Activated CD8-positive, alpha-beta memory T cell treated with anti-CD3 and anti-CD28 coated beads for 1 hour (primary cell): ENCODE measurements around the gene COL4A5.
"Not testable (repeated sequence)": the region's sequence is repeated elsewhere in the genome, so short reads cannot be mapped to it uniquely, and the experiment has no call there.

Experiments used
- DNase-seq, 2 donors: peaks; one replicate each; pipeline ENCODE4 v3.0.0-alpha.2; 2020; ENCODE audit warnings: low read depth in 1 of 2; ENCODE audit errors: extremely low read depth in 1 of 2

Gene COL4A5

DNA sequence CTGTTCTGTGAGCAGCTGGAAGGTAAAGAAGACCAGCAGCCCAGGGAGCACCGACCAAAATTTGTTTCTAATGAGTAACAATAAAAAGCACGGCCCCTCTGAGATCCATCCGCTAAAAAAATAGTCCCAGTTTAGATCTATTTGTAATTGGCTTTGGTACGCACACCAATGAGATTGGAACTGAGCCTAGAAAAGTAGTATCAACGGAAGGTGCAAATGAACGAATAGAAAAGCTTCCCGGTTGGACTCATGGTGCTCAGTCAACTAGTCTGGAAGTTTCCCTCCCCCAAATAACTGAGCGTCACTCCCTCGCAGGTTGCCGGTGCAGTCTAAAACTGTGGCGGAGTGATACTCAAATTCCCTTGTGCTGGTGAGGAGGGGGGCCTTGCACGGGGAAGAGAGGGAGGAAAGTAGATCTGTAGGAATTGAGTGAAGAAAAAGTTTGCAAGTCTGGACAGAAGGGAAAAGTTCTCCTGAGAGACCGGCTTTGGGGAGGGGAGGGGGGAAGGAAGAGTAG is at the start of gene COL4A5:
TSS of gene COL4A5 (plus strand) at position 413 of the 517 bp plus-strand sequence. CDS start 288 bp downstream, outside the sequence.
- no peak for DNase-seq

DNA sequence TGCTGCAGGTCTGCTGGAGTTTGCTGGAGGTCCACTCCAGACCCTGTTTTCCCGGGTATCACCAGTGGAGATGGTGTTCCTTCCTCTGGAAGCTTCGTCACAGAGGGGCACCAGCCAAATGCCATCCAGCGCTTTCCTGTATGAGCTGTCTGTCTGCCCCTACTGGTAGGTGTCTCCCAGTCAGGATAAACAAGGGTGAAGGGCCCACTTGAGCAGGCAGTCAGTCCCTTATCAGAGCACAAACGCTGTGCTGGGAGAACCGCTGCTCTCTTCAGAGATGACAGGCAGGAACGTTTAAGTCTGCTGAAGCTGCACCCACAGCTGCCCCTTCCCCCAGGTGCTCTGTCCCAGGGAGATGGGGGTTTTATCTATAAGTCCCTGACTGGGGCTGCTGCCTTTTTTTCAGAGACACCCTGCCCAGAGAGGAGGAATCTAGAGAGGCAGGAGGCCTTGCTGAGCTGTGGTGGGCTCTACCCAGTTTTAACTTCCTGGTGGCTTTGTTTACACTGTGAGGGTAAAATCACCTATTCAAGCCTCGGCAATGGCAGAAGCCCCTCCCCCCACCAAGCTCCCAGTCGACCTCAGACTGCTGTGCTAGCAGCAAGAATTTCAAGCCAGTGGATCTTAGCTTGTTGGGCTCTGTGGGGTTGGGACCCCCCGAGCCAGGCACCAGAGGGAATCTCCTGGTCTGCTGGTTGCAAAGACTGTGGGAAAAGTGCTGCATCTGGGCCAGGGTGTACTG is 48.5 kb upstream of the COL4A5 start:
- not testable (repeated sequence) for DNase-seq

DNA sequence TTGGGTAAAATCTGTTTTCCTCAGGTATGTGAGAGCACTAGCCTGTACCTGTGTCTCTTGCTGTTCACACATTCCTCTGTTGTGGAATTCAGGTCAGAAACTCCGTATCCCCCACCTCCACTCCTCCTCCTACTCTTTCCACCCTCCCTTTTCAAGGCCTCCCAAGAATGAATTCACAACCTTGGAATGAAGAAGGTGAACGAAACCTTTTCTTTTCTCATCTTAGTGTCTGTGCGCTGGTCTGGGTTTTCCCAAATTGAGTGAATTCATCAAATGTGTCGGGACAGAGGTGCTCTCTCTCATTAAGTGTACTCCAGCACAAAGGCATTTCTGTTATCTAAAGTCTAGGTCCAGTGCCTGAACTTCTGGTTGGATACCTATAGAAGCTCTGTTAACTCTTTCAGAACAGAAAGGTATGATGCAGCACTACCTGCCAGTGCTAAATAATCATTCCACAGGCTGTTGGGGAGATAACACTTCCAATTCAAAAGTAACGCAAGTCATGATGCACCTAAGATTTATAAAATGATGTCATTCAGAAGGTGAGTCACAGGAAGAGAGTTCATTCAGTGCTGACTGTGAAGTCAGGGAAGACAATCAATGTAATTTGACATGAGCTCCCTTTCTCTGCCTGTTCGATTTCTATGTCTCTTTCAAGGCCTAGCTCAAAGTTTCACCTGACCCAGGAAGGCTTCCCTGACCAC is 43.3 kb upstream of the COL4A5 start:
- DNase-seq: no peak

DNA sequence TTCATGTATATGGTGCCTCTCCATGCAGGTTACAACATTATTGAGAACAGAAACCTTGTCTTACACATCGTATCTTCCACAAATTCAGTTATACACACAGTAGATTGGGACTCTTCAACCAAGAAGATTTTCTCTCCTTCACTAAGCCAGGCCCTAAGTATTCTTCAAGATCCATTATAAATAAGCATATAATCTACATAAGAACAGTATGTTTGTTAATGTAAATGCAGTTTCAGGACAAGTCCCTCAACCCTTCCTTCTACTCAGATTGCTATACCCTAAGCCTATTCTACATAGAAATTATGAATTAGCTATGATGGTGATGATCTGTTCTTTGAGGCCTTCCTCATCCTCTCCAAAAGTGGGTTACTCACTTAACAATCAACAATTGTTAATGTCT is 42.7 kb upstream of the COL4A5 start:
- no peak for DNase-seq

GRCh38 chrX:108397627-108398391 is 41.8 kb upstream of the COL4A5 start:
- no peak for DNase-seq

- no peak for DNase-seq
Measured at GRCh38 chrX:108399418-108400165, 40.0 kb upstream of the COL4A5 start.

DNA sequence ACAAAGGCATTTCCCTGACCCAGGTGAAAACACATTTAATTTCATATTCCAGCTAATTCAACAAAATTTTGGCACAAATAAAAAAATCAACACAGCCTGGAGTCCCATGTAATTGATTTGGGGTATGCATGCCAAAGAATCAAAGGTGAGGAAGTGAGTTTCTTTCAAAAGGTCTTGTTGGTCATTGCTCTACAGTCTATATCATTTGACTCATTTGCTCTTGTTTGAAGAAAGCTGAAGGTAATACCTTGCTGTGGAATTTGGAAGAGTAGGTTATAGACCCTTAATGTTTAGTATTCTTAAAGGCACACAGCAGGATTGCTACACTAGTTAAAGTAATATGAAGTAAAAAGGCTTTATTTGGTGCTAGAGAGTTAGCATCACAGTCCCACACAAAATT is 26.9 kb upstream of the COL4A5 start:
- DNase-seq: no peak

DNA sequence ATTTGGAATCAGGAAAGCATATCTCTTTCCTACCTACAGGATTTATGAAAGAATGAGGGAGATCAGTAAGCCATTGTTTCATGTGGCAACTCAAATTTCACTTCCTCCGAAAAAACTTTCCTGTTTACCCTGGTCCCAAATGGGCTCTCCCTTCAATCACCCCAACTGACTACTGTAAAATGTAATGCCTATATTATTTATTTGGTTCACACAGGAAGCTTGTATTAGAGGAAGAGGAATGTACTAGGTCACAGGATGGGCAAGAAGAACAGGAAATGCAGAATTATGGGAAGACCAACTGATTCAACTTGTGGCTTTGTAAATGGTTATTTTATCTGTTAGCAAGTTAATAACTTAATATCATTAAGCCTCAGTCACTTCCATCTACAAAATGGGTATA is 24.5 kb upstream of the COL4A5 start:
- no peak for DNase-seq

GRCh38 chrX:108415891-108416290 is 23.7 kb upstream of the COL4A5 start:
- no peak for DNase-seq

GRCh38 chrX:108417257-108417656 is 22.4 kb upstream of the COL4A5 start:
- no peak for DNase-seq

GRCh38 chrX:108419401-108419800 is 20.2 kb upstream of the COL4A5 start:
- no peak for DNase-seq

GRCh38 chrX:108420481-108420880 is 19.2 kb upstream of the COL4A5 start:
- DNase-seq: no peak

GRCh38 chrX:108426262-108426661 is 13.4 kb upstream of the COL4A5 start:
- no peak for DNase-seq

- DNase-seq: no peak
Measured at GRCh38 chrX:108435261-108435660, 4.4 kb upstream of the COL4A5 start.

- DNase-seq: no peak
Measured at GRCh38 chrX:108437349-108438109, 2.1 kb upstream of the COL4A5 start.

DNA sequence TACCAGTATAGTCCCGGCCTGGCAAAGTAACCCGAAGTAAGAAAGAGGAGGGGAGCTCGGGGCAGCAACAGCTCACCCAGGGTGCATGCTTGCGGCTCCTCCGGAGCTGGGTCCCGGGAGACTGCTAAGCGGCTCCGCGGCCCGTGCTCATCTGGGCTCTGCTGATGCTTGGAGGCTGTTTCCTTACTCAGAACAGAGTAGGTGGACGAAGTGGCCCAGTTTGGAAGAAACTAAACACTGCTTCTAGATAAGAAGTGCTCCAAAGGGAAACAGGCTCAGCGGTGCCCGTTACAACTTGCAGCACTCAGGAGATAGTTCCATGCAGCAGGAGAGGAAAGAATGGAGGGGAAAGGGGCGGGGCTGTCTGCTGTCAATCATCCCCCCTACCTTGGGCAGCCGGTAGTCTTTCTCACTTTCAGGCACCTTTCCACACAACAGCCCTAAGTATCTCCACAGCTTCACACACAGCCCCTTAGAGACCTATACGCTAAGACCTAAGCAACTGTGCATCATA is 1.5 kb upstream of the COL4A5 start, which contains the start of gene COL4A6:
TSS of gene COL4A6 (minus strand) at position 313 of the 514 bp plus-strand sequence. CDS start at position 87, 226 bp downstream.
- no peak for DNase-seq

DNA sequence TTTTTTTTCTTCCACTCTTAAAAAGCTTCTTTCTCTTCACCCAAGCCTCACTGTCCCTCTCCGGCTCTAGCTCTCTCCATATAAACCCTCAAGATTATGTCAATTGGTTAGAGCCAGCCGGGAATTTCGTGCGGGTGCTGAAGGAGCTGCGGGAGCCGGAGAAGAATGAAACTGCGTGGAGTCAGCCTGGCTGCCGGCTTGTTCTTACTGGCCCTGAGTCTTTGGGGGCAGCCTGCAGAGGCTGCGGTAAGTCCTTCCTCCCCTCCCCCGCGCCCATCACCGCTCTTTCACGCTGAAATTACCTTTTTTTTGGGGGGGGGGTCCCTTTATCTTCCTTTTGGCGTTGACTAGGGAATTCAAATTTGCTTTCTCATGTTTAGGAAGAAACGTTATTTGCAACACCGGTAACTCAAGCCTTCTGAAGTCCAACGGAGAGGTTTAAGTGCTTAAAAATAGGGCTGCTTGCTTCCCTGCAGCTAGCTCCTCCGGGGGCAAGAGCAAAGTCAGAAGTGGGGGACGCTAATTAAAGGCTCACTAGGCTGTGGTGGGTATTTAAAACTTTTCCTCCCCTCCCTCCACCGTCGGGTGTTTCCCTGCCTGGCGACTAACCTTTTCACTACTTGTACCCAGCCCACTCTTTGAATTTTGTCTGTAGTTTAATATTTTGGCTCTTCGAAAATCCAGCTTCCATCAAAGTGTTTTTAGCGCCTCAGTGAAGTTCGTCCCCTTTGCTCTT is 491 bp downstream of the COL4A5 start:
- DNase-seq: no peak

GRCh38 chrX:108442901-108443464 is 3.3 kb downstream of the COL4A5 start:
- no peak for DNase-seq

DNA sequence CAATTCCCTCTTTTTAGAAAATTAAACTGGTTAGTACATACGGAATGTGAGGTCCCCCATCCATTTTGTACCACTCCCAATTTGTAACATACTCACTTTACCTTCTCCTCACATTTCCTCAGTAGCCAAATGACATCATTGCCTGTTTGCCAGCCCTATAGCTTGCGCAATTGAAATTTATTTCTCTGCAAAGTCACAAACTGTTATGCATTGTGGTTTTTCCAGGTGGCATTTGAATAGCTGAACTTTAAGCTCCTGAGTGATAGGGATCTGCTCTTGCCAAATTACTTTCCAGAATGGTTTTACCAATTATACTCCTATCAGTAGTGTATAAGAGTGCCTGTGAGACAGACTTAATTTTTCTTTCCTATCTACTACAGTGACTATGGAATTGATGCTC is 7.7 kb downstream of the COL4A5 start:
- no peak for DNase-seq
